ENCODE results near the gene TTC8. TPM values are rescaled to one million over a fixed set of nuclear protein-coding genes. Genes with fewer than 3 reads are reported as not detected.
"Not testable (repeated sequence)": the region's sequence is repeated elsewhere in the genome, so short reads cannot be mapped to it uniquely, and the experiment has no call there.

Gene TTC8
- 1 to 10 TPM; 2.9 to 4.4 TPM for total RNA-seq

- ChIA-PET CTCF (interaction anchor here (0.6 to 2.3 kb wide), 7 partner anchors 15 to 176 kb away, joined by 3 to 11 read pairs (median 3); partner anchors contain the start of gene EML5), POLR2A (interaction anchor here (0.6 to 2.2 kb wide), 6 partner anchors 31 to 1132 kb away, joined by 3 to 9 read pairs (median 4); partner anchors contain the start of genes EML5, GALC and TDP1)
- H3K4me3 Mint-ChIP-seq = peak within 1 kb of the TSS; percentile 81
- ATAC-seq (peak; percentile 97), DNase-seq (peak; percentile 90)
- peaks cover 3% of the 10 kb centered on the region for H3K27me3 Mint-ChIP-seq
- H3K27ac Mint-ChIP-seq = peak within 1 kb of the TSS; percentile 94
- H3K4me1 Mint-ChIP-seq = peaks cover 8% of the 10 kb centered on the region
- intact Hi-C loops (cut with DNase I, micrococcal nuclease) = loop anchor here (1.0 to 2.0 kb wide), 7 partner anchors 32 to 1508 kb away; partner anchors contain the start of genes EML5 (in 2 of the 2), EFCAB11 (in 1 of the 2), PTPN21 (in 1 of the 2) and ZC3H14 (in 1 of the 2)
- H3K9me3 Mint-ChIP-seq (ENCODE audit: low read depth) = no peaks in the 10 kb centered on the region
- H3K36me3 Mint-ChIP-seq (ENCODE audit: low read depth) = no peaks in the 10 kb centered on the region
Observed at GRCh38 chr14:88824314-88825077, at the start of gene TTC8. Gene TTC8 (plus strand): TSS chr14:88824651. CDS start chr14:88824708, 57 bp downstream.

GRCh38 chr14:88775532-88775931, 48.9 kb upstream of the TTC8 start:
- ATAC-seq = no peak

GRCh38 chr14:88785911-88786310, 38.5 kb upstream of the TTC8 start:
- POLR2A ChIA-PET = no interaction called here
- no peak overlapping the region for H3K4me3 Mint-ChIP-seq
- H3K36me3 Mint-ChIP-seq (ENCODE audit: low read depth) = peaks cover 22% of the 10 kb centered on the region
- DNase-seq (no peak), ATAC-seq (no peak)
- peaks cover 28% of the 10 kb centered on the region for H3K4me1 Mint-ChIP-seq
- CTCF ChIA-PET = no interaction called here
- H3K9me3 Mint-ChIP-seq (ENCODE audit: low read depth) = peaks cover 22% of the 10 kb centered on the region
- H3K27me3 Mint-ChIP-seq = peaks cover 3% of the 10 kb centered on the region
- intact Hi-C loops (cut with DNase I, micrococcal nuclease) = no loop called here
- no peak overlapping the region for H3K27ac Mint-ChIP-seq

More at GRCh38 chr14:88775532-88775931, 48.9 kb upstream of the TTC8 start:
- Mint-ChIP-seq H3K27ac (no peak overlapping the region), H3K4me3 (no peak overlapping the region), H3K36me3 (ENCODE audit: low read depth) (peaks cover 6% of the 10 kb centered on the region), H3K27me3 (no peaks in the 10 kb centered on the region), H3K4me1 (peaks cover 4% of the 10 kb centered on the region), H3K9me3 (ENCODE audit: low read depth) (no peaks in the 10 kb centered on the region)
- DNase-seq = no peak
- intact Hi-C loops (cut with DNase I, micrococcal nuclease) = no loop called here
- CTCF ChIA-PET = interaction anchor here (0.7 kb wide), 1 partner anchor 10 kb away, joined by 3 read pairs; no protein-coding TSS in a partner anchor
- POLR2A ChIA-PET = no interaction called here

GRCh38 chr14:88786715-88787114, 37.7 kb upstream of the TTC8 start:
- Mint-ChIP-seq H3K27me3 (peaks cover 3% of the 10 kb centered on the region), H3K4me3 (no peak overlapping the region), H3K36me3 (ENCODE audit: low read depth) (peaks cover 20% of the 10 kb centered on the region), H3K4me1 (peaks cover 31% of the 10 kb centered on the region), H3K27ac (no peak overlapping the region), H3K9me3 (ENCODE audit: low read depth) (peaks cover 19% of the 10 kb centered on the region)
- ChIA-PET CTCF (no interaction called here), POLR2A (no interaction called here)
- intact Hi-C loops (cut with DNase I, micrococcal nuclease) = no loop called here
- no peak for ATAC-seq
- DNase-seq = no peak

- not testable (repeated sequence) for H3K27me3 Mint-ChIP-seq
- peak overlapping the region; percentile 75 for H3K27ac Mint-ChIP-seq
Observed at GRCh38 chr14:88789573-88789972, 34.9 kb upstream of the TTC8 start.

GRCh38 chr14:88790501-88791251, 33.8 kb upstream of the TTC8 start:
- ATAC-seq = peak; percentile 14
- Mint-ChIP-seq H3K4me3 (peak overlapping the region; percentile 87), H3K27ac (peak overlapping the region; percentile 87), H3K36me3 (ENCODE audit: low read depth) (no peaks in the 10 kb centered on the region), H3K9me3 (ENCODE audit: low read depth) (no peaks in the 10 kb centered on the region), H3K27me3 (peaks cover 3% of the 10 kb centered on the region), H3K4me1 (peaks cover 31% of the 10 kb centered on the region)
- ChIA-PET POLR2A (interaction anchor here (1.9 kb wide), 1 partner anchor 34 kb away, joined by 9 read pairs; the partner anchor contains the start of gene TTC8), CTCF (interaction anchor here (0.9 to 1.4 kb wide), 2 partner anchors 34 to 124 kb away, joined by 3 read pairs; partner anchors contain the start of gene TTC8)
- intact Hi-C loops (cut with DNase I, micrococcal nuclease) = loop anchor here (5.0 kb wide), 7 partner anchors 123 to 798 kb away; partner anchors contain the start of genes GALC (in 1 of the 2), GPR65 (in 1 of the 2) and ZC3H14 (in 1 of the 2)
- no peak for DNase-seq

More at GRCh38 chr14:88789573-88789972, 34.9 kb upstream of the TTC8 start:
- DNase-seq; H3K36me3 Mint-ChIP-seq (ENCODE audit: low read depth); intact Hi-C loops (cut with DNase I, micrococcal nuclease); H3K9me3 Mint-ChIP-seq (ENCODE audit: low read depth): not testable (repeated sequence)
- ChIA-PET POLR2A (interaction anchor here (1.9 kb wide), 1 partner anchor 35 kb away, joined by 9 read pairs; the partner anchor contains the start of gene TTC8), CTCF (interaction anchor here (1.2 to 1.4 kb wide), 2 partner anchors 35 to 223 kb away, joined by 3 to 4 read pairs; partner anchors contain the start of gene TTC8)
- Mint-ChIP-seq H3K4me3 (peak overlapping the region; percentile 87), H3K4me1 (peaks cover 35% of the 10 kb centered on the region)
- peak; percentile 53 for ATAC-seq

- DNase-seq (no peak), ATAC-seq (no peak)
- ChIA-PET CTCF (interaction anchor here (0.9 kb wide), 1 partner anchor 124 kb away, joined by 3 read pairs; no protein-coding TSS in a partner anchor), POLR2A (interaction anchor here (1.9 kb wide), 1 partner anchor 33 kb away, joined by 9 read pairs; the partner anchor contains the start of gene TTC8)
- intact Hi-C loops (cut with DNase I, micrococcal nuclease) = loop anchor here (5.0 kb wide), 7 partner anchors 124 to 799 kb away; partner anchors contain the start of genes GALC (in 1 of the 2), GPR65 (in 1 of the 2) and ZC3H14 (in 1 of the 2)
- Mint-ChIP-seq H3K4me1 (peaks cover 28% of the 10 kb centered on the region), H3K27ac (peak overlapping the region; percentile 87), H3K9me3 (ENCODE audit: low read depth) (no peaks in the 10 kb centered on the region), H3K27me3 (no peaks in the 10 kb centered on the region), H3K4me3 (peak overlapping the region; percentile 87), H3K36me3 (ENCODE audit: low read depth) (no peaks in the 10 kb centered on the region)
Observed at GRCh38 chr14:88791252-88791621, 33.2 kb upstream of the TTC8 start.

GRCh38 chr14:88791629-88792472, 32.6 kb upstream of the TTC8 start:
- H3K27me3 Mint-ChIP-seq = no peaks in the 10 kb centered on the region
- CTCF ChIA-PET = interaction anchor here (0.6 to 1.7 kb wide), 3 partner anchors 33 to 227 kb away, joined by 3 to 5 read pairs (median 4); partner anchors contain the start of gene TTC8
- peak overlapping the region; percentile 87 for H3K27ac Mint-ChIP-seq
- DNase-seq (peak; percentile 53), ATAC-seq (no peak)
- no peaks in the 10 kb centered on the region for H3K9me3 Mint-ChIP-seq (ENCODE audit: low read depth)
- POLR2A ChIA-PET = interaction anchor here (1.9 kb wide), 1 partner anchor 33 kb away, joined by 9 read pairs; the partner anchor contains the start of gene TTC8
- H3K4me3 Mint-ChIP-seq = peak overlapping the region; percentile 87
- intact Hi-C loops (cut with DNase I, micrococcal nuclease) = loop anchor here (1.0 to 5.0 kb wide), 11 partner anchors 32 to 1465 kb away; partner anchors contain the start of genes TTC8 (in 2 of the 2), ZC3H14 (in 2 of the 2), EFCAB11 (in 1 of the 2) and GALC (in 1 of the 2)
- H3K4me1 Mint-ChIP-seq = peaks cover 26% of the 10 kb centered on the region
- H3K36me3 Mint-ChIP-seq (ENCODE audit: low read depth) = no peaks in the 10 kb centered on the region

GRCh38 chr14:88792473-88793258, 31.8 kb upstream of the TTC8 start, which contains the start of gene EML5:
Gene EML5 (minus strand): TSS chr14:88792953. CDS start chr14:88792503, 450 bp downstream.
- Mint-ChIP-seq H3K27me3 (no peaks in the 10 kb centered on the region), H3K4me3 (peak within 1 kb of the TSS; percentile 87), H3K27ac (peak within 1 kb of the TSS; percentile 87), H3K4me1 (peaks cover 26% of the 10 kb centered on the region), H3K36me3 (ENCODE audit: low read depth) (no peaks in the 10 kb centered on the region), H3K9me3 (ENCODE audit: low read depth) (no peaks in the 10 kb centered on the region)
- ChIA-PET CTCF (interaction anchor here (0.6 to 1.7 kb wide), 4 partner anchors 14 to 228 kb away, joined by 3 to 5 read pairs (median 4); partner anchors contain the start of gene TTC8), POLR2A (interaction anchor here (1.3 kb wide), 1 partner anchor 32 kb away, joined by 4 read pairs; the partner anchor contains the start of gene TTC8)
- intact Hi-C loops (cut with DNase I, micrococcal nuclease) = loop anchor here (1.0 to 5.0 kb wide), 11 partner anchors 32 to 1464 kb away; partner anchors contain the start of genes TTC8 (in 2 of the 2), ZC3H14 (in 2 of the 2), EFCAB11 (in 1 of the 2) and GALC (in 1 of the 2)
- ATAC-seq = peak; percentile 76
- peak; percentile 90 for DNase-seq

All from activated CD4-positive, alpha-beta T cell treated with anti-CD3 and anti-CD28 coated beads for 36 hours (primary cell).